HAP-1 (cell line): ENCODE results near the gene BBC3.

Experiments used
- DNase-seq, 2 experiments: peaks; one replicate each; pipeline ENCODE4 v3.0.0-alpha.2; 2016 to 2020; ENCODE audit warnings: low spot score in 2 of 2
- H3K27me3 ChIP-seq: fragments of 250-450 bp; sonication (Bioruptor Pico); 2 replicates; pipeline ENCODE4 v1.5.1; 2020; ENCODE audit warnings: low read depth, mild to moderate bottlenecking, moderate library complexity
- H3K36me3 ChIP-seq: fragments of 250-450 bp; sonication (Bioruptor Pico); replicated peaks from 2 replicates; pipeline ENCODE4 v1.5.1; 2020; ENCODE audit warnings: mild to moderate bottlenecking
- H3K4me1 ChIP-seq: fragments of 250-450 bp; sonication (Bioruptor Pico); 2 replicates; pipeline ENCODE4 v1.5.1; 2020; ENCODE audit warnings: mild to moderate bottlenecking
- H3K4me3 ChIP-seq: fragments of 250-450 bp; sonication (Bioruptor Pico); 2 replicates; pipeline ENCODE4 v1.5.1; 2020; ENCODE audit warnings: mild to moderate bottlenecking, moderate library complexity
- H3K9me3 ChIP-seq: fragments of 250-450 bp; sonication (Bioruptor Pico); 2 replicates; pipeline ENCODE4 v1.5.1; 2020; ENCODE audit warnings: mild to moderate bottlenecking, moderate library complexity
- in situ Hi-C: fragments of 300-500 bp; cut with MboI; formaldehyde crosslinking; loops from 3 replicates; pipeline ENCODE4 v1.14.3; 2020; ENCODE audit warnings: low sequenced_read_pairs, inconsistent platforms, mixed read lengths

The BBC3 gene

DNA sequence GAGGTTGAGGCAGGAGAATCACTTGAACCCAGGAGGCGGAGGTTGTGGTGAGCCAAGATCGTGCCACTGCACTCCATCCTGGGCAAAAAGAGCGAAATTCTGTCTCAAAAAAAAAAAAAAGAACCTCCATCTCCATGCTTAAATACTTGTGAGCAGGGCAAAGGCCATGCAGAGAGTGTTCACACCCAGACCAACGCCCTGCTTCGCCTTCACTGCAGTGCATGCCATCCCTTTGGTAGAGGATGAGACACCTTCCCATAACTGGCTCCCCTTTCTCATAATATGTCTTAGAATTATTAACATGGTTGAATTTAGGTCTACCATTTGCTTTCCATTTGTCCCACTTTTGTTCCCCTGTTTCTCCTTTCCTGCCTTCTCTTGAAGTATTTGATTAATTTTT is 15.4 kb downstream of the BBC3 start:
- Histone ChIP-seq H3K4me1 (peaks cover under 1% of the 10 kb centered on the region), H3K4me3 (no peak overlapping the region), H3K27me3 (no peaks in the 10 kb centered on the region), H3K9me3 (no peaks in the 10 kb centered on the region), H3K36me3 (peaks cover 10% of the 10 kb centered on the region)
- in situ Hi-C loops = no loop called here
- DNase-seq = no peak

DNA sequence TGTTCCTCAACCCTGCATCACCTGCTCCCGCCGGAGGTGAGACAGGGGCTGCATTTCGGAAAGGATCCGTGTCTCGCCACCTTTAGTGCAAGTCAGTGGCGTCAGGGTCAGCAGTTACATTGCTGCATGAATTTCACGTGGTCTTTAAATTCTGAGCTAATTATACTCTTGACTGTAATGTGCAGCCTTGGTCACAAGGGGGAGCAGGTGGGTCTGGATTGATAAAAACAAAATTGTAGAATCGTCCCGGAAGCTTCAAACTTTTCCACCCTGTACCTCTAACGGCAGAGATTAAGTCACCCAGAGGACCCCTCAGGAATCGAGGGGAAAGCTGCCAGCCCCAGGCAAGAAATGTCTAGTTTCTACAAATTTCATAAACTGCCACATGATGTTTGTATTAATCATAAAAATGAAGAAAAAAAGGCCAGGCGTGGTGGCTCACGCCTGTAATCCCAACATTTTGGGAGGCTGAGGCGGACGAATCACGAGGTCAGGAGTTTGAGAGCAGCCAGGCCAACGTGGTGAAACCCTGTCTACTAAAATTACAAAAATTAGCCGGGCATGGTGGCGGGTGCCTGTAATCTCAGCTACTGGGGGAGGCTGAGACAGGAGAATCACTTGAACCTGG is 20.2 kb downstream of the BBC3 start:
- Histone ChIP-seq H3K36me3 (peaks cover 56% of the 10 kb centered on the region), H3K9me3 (no peaks in the 10 kb centered on the region), H3K4me3 (no peak overlapping the region), H3K27me3 (no peaks in the 10 kb centered on the region), H3K4me1 (peaks cover 7% of the 10 kb centered on the region)
- in situ Hi-C loops = no loop called here
- DNase-seq = peak; percentile 72 to 89

DNA sequence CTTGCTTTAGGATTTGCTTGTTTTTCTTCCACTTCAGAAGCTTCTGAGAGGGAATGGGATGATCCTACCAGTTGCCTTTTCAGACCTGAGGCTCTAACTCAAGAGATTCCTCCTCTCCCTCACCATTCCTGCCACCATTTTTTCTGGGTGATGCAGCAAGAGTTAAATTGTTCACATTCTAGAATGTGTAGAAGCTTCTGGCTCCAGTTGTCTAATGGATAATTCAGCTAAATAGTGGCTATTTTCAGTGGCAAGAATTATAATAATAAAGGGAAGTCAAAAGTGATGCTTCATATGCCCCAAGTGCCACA is 20.9 kb downstream of the BBC3 start:
- no peak for DNase-seq
- in situ Hi-C loops = no loop called here
- H3K4me1 ChIP-seq = peaks cover 7% of the 10 kb centered on the region
- H3K36me3 ChIP-seq = peaks cover 63% of the 10 kb centered on the region
- no peak overlapping the region for H3K4me3 ChIP-seq
- no peaks in the 10 kb centered on the region for H3K27me3 ChIP-seq
- H3K9me3 ChIP-seq = no peaks in the 10 kb centered on the region

DNA sequence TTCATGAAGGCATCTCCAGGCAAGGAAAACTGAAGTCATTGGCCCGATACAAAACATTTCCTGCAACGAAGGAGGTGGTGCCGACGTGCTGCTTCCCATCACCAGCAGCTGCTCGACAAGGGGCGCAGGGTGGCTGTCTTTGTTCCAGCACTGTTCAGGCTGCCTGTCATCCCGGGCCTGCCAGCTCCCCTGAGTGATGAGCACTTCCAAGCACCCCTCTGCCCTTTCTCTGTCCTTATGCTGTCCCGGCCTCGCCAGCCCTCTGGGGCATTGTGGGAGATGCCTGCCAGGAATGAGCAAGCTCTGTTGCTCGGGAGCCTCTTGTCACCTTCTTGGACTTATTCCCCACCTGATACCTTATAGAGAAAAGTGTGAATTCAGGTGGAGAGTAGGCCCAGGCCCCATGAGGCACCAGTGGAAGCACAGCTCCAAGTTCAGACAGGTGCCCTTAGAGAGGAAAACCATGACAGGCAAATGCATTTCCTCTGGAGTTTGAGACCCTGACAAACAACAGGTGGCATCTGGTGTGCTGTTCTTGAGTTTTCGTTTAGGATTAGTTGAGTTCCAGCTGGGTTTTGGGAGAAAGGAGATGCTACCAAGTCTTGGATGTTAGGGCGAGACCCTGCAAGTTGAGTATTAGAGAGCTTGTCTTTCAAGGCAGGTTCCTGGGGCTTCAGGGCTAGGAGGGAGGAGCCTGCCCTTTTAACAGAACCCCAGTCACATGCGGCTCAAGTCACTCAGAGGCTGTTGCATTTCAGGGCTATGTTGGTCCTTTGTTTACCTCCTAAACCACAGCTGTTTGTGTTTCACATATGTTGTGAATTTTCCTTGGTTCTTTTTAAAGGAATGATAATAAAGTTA is 21.4 kb downstream of the BBC3 start:
- in situ Hi-C loops = no loop called here
- no peaks in the 10 kb centered on the region for H3K27me3 ChIP-seq
- DNase-seq = no peak
- peaks cover 7% of the 10 kb centered on the region for H3K4me1 ChIP-seq
- peaks cover 69% of the 10 kb centered on the region for H3K36me3 ChIP-seq
- H3K4me3 ChIP-seq = no peak overlapping the region
- H3K9me3 ChIP-seq = no peaks in the 10 kb centered on the region

DNA sequence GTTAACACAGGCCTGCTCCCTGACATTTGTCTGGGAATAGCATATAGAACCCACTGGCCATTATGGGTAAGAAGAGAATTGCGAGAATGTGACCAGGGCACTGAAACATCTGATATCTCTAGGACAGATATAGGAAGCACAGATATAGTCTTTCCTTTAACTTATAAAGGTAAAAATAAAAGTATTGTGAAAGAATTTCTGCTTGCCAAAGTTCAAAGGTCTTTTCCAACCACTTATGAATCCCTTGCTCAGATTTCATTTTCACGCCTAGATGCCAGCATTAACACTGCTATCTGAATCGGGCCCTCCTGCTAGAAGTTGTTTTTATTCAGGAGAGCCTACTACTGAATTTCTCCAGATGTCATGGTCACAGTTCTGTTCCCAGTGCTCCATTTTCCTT is 27.7 kb downstream of the BBC3 start:
- Histone ChIP-seq H3K4me1 (no peaks in the 10 kb centered on the region), H3K9me3 (no peaks in the 10 kb centered on the region), H3K4me3 (no peak overlapping the region), H3K36me3 (peaks cover 88% of the 10 kb centered on the region), H3K27me3 (no peaks in the 10 kb centered on the region)
- DNase-seq = no peak
- in situ Hi-C loops = no loop called here

DNA sequence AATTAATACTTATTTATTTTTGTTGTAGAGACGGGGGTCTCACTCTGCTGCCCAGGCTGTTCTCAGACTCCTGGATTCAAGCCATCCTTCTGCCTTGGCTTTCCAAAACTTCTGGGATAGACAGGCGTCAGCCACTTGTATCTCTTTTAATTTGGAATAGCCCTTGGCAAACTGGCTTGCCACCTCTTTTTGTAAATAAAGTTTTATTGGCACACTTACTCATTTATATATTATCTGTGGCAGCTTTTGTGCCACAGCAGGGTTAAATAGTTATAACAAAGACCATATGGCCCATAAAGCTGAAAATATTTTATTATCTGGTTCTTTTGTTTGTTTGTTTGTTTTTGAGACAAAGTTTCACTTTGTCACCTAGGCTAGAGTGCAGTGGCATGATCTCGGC is 30.5 kb downstream of the BBC3 start:
- Histone ChIP-seq H3K4me1 (no peaks in the 10 kb centered on the region), H3K9me3 (no peaks in the 10 kb centered on the region), H3K36me3 (peaks cover 81% of the 10 kb centered on the region), H3K4me3 (no peak overlapping the region), H3K27me3 (no peaks in the 10 kb centered on the region)
- no peak for DNase-seq
- in situ Hi-C loops = no loop called here

DNA sequence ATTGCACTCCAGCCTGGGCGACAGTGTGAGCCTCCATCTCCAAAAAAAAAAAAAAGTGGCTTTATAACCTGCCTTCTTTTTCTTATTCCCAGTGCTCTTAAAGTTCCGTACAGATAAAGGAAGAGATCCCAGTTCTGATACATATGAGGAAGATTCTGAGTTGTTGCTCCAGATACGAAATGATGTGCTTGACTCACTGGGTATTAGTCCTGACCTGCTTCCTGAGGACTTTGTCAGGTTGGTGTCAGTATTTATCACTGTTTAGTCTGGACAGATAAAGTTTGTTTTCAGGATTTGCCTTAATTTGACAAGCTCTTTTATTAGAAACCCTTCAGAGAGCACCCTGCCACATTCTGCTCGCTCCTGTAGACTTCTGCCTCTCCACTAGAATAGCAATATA is 33.9 kb downstream of the BBC3 start:
- H3K27me3 ChIP-seq = no peaks in the 10 kb centered on the region
- DNase-seq = no peak
- peaks cover 61% of the 10 kb centered on the region for H3K36me3 ChIP-seq
- no peaks in the 10 kb centered on the region for H3K9me3 ChIP-seq
- H3K4me1 ChIP-seq = no peaks in the 10 kb centered on the region
- in situ Hi-C loops = no loop called here
- H3K4me3 ChIP-seq = no peak overlapping the region

DNA sequence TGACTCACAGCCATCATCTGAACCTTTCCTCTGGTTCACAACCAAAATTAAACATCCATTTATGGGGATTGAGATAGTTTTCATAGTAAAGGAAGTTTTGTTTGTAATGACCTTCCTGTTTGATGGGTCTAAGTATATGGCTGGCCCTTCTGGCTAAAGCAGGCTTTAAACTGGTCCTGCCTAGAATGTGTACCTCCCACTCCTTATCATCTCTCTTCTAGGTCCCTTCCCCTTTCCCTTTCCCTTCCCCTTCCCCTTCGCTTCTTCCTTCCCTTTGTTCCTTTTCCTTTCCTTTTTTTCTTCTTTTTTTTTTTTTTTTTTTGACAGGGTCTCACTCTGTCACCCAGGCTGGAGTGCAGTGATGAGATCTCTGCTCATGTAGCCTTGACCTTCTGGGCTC is 35.6 kb downstream of the BBC3 start:
- no peak for DNase-seq
- in situ Hi-C loops = no loop called here
- H3K4me3 ChIP-seq = no peak overlapping the region
- no peaks in the 10 kb centered on the region for H3K27me3 ChIP-seq
- H3K9me3 ChIP-seq = no peaks in the 10 kb centered on the region
- peaks cover 62% of the 10 kb centered on the region for H3K36me3 ChIP-seq
- H3K4me1 ChIP-seq = peaks cover 3% of the 10 kb centered on the region

DNA sequence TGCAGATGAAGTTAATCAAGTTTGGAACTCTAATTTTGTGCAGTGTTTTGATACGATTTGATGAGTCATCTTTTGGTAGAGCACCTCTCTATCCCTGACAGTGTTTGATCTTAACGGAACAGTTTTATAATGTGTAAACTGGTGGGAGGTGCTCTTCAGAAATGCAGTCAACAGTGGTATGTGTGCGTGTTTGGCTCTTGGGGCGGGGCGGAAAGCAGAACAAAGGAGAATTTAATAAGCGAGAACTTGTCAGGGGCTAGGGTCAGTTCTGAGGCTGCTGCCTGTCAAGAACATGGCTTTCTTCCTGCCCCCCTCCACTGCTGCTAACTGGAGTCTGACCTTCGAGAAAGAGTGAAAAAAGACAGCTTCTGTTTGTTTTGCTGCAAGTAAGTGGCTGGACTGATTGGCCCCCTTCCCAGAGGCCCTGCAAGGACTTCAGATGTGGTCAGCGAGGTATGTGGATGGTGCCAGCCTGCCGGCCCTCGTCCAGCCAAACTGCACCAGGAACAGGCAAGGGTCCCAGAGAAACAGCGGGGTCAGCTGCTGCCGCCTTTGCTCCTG is 40.8 kb downstream of the BBC3 start:
- peaks cover 61% of the 10 kb centered on the region for H3K36me3 ChIP-seq
- in situ Hi-C loops = no loop called here
- no peak overlapping the region for H3K4me3 ChIP-seq
- peak; percentile 53 to 64 for DNase-seq
- H3K27me3 ChIP-seq = no peaks in the 10 kb centered on the region
- H3K4me1 ChIP-seq = peaks cover 23% of the 10 kb centered on the region
- H3K9me3 ChIP-seq = no peaks in the 10 kb centered on the region

DNA sequence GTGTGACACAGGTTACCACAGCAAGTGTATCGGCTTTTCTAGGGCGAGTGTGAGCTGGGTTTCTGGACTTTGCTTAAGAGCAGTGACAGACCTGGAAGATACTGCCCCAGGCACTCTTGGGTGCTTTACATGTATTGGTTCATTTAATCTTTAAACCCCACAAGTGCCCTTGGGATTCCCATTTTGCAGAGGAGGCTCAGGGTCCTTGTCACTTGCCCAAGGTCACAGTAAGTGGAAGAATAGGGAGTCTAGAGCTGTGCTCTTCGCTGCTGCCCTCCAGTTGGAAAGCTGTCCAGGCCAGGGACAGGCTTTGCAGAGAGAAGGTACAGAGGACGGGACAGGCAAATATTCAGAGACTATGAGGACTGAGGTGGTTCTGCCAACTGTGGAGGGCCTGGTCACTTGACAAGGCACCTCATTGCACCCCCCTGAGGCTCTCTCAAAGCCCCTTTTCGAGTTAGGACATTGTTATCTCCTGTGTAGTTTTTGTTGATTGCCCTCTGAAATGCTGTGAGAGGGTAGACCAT is 42.4 kb downstream of the BBC3 start:
- no peak for DNase-seq
- H3K9me3 ChIP-seq = no peaks in the 10 kb centered on the region
- peaks cover 71% of the 10 kb centered on the region for H3K36me3 ChIP-seq
- no peaks in the 10 kb centered on the region for H3K27me3 ChIP-seq
- in situ Hi-C loops = no loop called here
- H3K4me3 ChIP-seq = no peak overlapping the region
- H3K4me1 ChIP-seq = peaks cover 23% of the 10 kb centered on the region

DNA sequence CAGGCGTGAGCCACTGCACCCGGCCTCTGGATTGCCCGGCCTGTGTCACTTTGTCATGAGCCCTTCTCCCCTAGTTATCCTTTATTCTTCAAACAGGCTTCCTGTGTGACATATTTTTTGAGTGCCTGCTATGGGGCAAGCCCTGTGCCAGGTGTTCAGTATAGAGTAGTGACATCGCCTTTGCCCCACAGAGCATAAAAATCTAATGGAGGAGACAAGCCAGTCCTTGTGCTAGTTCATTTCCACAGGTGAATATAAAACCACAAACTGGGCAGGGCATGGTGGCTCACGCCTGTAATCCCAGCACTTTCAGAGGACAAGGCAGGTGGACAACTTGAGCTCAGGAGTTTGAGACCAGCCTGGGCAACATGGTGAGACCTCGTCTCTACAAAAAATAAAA is 43.2 kb downstream of the BBC3 start:
- Histone ChIP-seq H3K4me1 (peaks cover 23% of the 10 kb centered on the region), H3K36me3 (peaks cover 79% of the 10 kb centered on the region), H3K9me3 (no peaks in the 10 kb centered on the region), H3K4me3 (no peak overlapping the region), H3K27me3 (no peaks in the 10 kb centered on the region)
- in situ Hi-C loops = no loop called here
- DNase-seq = no peak

DNA sequence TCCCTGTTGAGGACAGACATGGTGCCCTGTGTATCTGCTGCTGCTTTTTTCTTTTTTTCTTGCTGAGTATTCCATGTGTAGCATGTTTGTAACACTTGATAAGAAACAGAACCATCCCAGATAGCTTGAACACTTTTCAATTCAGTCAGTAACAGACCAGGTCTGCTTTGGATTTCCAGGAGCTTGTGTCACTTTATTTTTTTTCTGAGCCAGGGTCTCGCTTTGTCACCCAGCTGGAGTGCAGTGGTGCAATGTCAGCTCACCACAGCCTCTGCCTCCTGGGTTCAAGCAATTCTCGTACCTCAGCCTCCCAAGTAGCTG is 43.7 kb downstream of the BBC3 start:
- Histone ChIP-seq H3K9me3 (no peaks in the 10 kb centered on the region), H3K27me3 (no peaks in the 10 kb centered on the region), H3K36me3 (peaks cover 81% of the 10 kb centered on the region), H3K4me3 (no peak overlapping the region), H3K4me1 (peaks cover 23% of the 10 kb centered on the region)
- no peak for DNase-seq
- in situ Hi-C loops = no loop called here

DNA sequence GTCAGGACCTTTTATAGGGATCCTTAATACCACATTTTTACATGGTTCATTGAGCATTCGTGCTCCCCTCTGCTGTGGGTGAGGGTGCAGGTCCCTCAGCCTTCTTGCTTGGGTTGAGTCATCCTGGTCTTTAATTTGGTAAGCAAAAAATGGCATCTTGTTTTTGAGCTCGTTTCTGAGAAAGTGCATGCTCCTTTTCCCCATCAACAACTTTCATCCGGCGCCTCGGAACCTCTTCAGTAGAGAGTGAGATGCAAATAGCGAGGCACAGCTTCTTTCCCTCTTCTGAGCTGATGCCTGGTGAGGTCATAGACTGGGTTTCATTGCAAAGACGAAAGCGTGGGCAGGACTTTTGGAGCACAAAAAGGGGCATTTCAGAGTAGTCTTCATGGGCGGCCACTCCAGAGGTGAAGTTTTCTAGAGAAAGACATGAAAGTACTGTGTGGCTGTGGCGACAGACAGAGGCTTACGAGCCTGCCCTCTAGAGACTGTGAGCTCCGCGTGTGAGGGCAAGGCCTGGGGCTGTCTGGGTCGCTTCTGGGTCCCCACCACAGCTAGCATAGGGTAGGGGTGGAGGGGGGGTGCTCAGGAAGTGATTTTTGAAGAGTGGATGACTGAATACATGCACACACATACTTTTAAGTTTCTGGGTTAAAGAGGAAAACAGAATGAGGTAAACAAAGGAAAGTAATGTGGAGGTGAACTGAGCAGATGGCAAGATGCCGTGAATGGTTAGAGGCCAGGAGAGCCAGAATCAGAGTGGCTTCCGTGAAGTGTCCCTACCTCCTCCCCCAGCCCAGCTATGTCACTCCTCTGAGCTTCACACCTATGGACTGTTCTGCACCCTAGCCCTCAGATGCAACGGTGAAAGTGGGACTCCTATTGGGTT is 44.3 kb downstream of the BBC3 start:
- Histone ChIP-seq H3K27me3 (no peaks in the 10 kb centered on the region), H3K9me3 (no peaks in the 10 kb centered on the region), H3K4me1 (peaks cover 23% of the 10 kb centered on the region), H3K36me3 (peaks cover 82% of the 10 kb centered on the region), H3K4me3 (no peak overlapping the region)
- DNase-seq = no peak
- in situ Hi-C loops = no loop called here
